OCI-LY3 (cell line): ENCODE results near the gene SEMA3G.

ENCODE experiments used
- H2AFZ ChIP-seq: fragments of 200-600, 300-600 bp; shearing (Covaris generic); 2 replicates; pipeline ENCODE4 v1.6.0; 2014; ENCODE audit warnings: antibody characterized with exemption, low read depth, low read length
- H3K27ac ChIP-seq: fragments of 200-600, 300-600 bp; sonication (generic); 2 replicates; pipeline ENCODE4 v1.5.1; 2014; ENCODE audit warnings: mild to moderate bottlenecking, low read length, moderate library complexity, mixed read lengths
- H3K27me3 ChIP-seq: fragments of 200-600, 300-600 bp; sonication (generic); 2 replicates; pipeline ENCODE4 v1.6.1; 2014; ENCODE audit warnings: low read depth, low read length, mixed read lengths
- H3K36me3 ChIP-seq: fragments of 200-600, 300-600 bp; sonication (generic); replicated peaks from 2 replicates; pipeline ENCODE3; 2014; ENCODE audit warnings: low read depth, low read length, mixed read lengths
- H3K4me1 ChIP-seq: fragments of 300-600, 200-600 bp; sonication (generic); 2 replicates; pipeline ENCODE4 v1.6.1; 2014; ENCODE audit warnings: low read length, mixed read lengths
- H3K4me2 ChIP-seq: fragments of 200-600, 300-600 bp; sonication (generic); 2 replicates; pipeline ENCODE4 v1.6.1; 2014; ENCODE audit warnings: low read length, mixed read lengths
- H3K4me3 ChIP-seq: fragments of 300-600, 200-600 bp; sonication (generic); 2 replicates; pipeline ENCODE4 v1.5.1; 2014; ENCODE audit warnings: antibody characterized with exemption, mild to moderate bottlenecking, low read length, moderate library complexity
- H3K79me2 ChIP-seq: fragments of 300-600, 200-600 bp; shearing (Covaris generic); 2 replicates; pipeline ENCODE4 v1.6.1; 2014; ENCODE audit warnings: mild to moderate bottlenecking, low read length, mixed read lengths
- H3K9ac ChIP-seq: fragments of 300-600, 200-600 bp; shearing (Covaris generic); 2 replicates; pipeline ENCODE4 v1.6.0; 2014; ENCODE audit warnings: mild to moderate bottlenecking, low read length, moderate library complexity
- H3K9me3 ChIP-seq: fragments of 200-600, 300-600 bp; shearing (Covaris generic); 2 replicates; pipeline ENCODE4 v1.6.1; 2014; ENCODE audit warnings: low read length, mixed read lengths; ENCODE audit not compliant: insufficient read depth
- H4K20me1 ChIP-seq: fragments of 200-600, 300-600 bp; sonication (generic); 2 replicates; pipeline ENCODE4 v1.6.1; 2016; ENCODE audit warnings: low read length, mixed read lengths; ENCODE audit not compliant: insufficient read depth
- CTCF ChIP-seq: fragments of 200-600, 300-600 bp; sonication (generic); IDR thresholded peaks from 2 replicates; pipeline ENCODE4 v1.5.1; 2014; ENCODE audit warnings: antibody characterized with exemption, low read length, low read depth
- EZH2phosphoT487 ChIP-seq: fragments of 200-600 bp; shearing (Covaris generic); IDR thresholded peaks from 2 replicates; pipeline ENCODE4 v1.6.1; 2018; ENCODE audit warnings: antibody characterized with exemption, mixed run types, low read depth

SEMA3G gene

GRCh38 chr3:52400275-52400793, 44.6 kb downstream of the SEMA3G start:
- Histone ChIP-seq H3K4me1 (no peaks in the 10 kb centered on the region), H3K27ac (no peak overlapping the region), H3K9ac (no peak overlapping the region), H3K4me2 (no peak overlapping the region), H2AFZ (no peak overlapping the region), H3K27me3 (no peaks in the 10 kb centered on the region), H4K20me1 (no peaks in the 10 kb centered on the region), H3K4me3 (no peak overlapping the region), H3K79me2 (no peaks in the 10 kb centered on the region), H3K36me3 (peaks cover 49% of the 10 kb centered on the region), H3K9me3 (no peaks in the 10 kb centered on the region)
- no peak for TF ChIP-seq CTCF
- TF ChIP-seq EZH2phosphoT487, result no peak

GRCh38 chr3:52399593-52399992, 45.3 kb downstream of the SEMA3G start:
- H3K9me3 ChIP-seq, result no peaks in the 10 kb centered on the region
- no peaks in the 10 kb centered on the region for H4K20me1 ChIP-seq
- no peak for TF ChIP-seq EZH2phosphoT487
- TF ChIP-seq CTCF, result no peak
- H3K4me3 ChIP-seq, result no peak overlapping the region
- H2AFZ ChIP-seq, result no peak overlapping the region
- no peaks in the 10 kb centered on the region for H3K4me1 ChIP-seq
- no peaks in the 10 kb centered on the region for H3K27me3 ChIP-seq
- H3K9ac ChIP-seq, result no peak overlapping the region
- no peak overlapping the region for H3K4me2 ChIP-seq
- H3K79me2 ChIP-seq, result no peaks in the 10 kb centered on the region
- no peak overlapping the region for H3K27ac ChIP-seq
- H3K36me3 ChIP-seq, result peaks cover 44% of the 10 kb centered on the region

GRCh38 chr3:52399131-52399530, 45.8 kb downstream of the SEMA3G start:
- no peak overlapping the region for H3K4me3 ChIP-seq
- no peaks in the 10 kb centered on the region for H3K79me2 ChIP-seq
- H2AFZ ChIP-seq, result no peak overlapping the region
- TF ChIP-seq CTCF (no peak), EZH2phosphoT487 (no peak)
- H3K9ac ChIP-seq, result no peak overlapping the region
- no peaks in the 10 kb centered on the region for H3K9me3 ChIP-seq
- H3K27ac ChIP-seq, result no peak overlapping the region
- no peaks in the 10 kb centered on the region for H3K4me1 ChIP-seq
- no peak overlapping the region for H3K4me2 ChIP-seq
- H3K36me3 ChIP-seq, result peaks cover 40% of the 10 kb centered on the region
- no peaks in the 10 kb centered on the region for H4K20me1 ChIP-seq
- no peaks in the 10 kb centered on the region for H3K27me3 ChIP-seq

GRCh38 chr3:52398670-52399081, 46.2 kb downstream of the SEMA3G start:
- TF ChIP-seq CTCF (no peak), EZH2phosphoT487 (no peak)
- Histone ChIP-seq H3K9me3 (no peaks in the 10 kb centered on the region), H3K4me2 (no peak overlapping the region), H3K79me2 (no peaks in the 10 kb centered on the region), H3K4me3 (no peak overlapping the region), H2AFZ (no peak overlapping the region), H3K4me1 (no peaks in the 10 kb centered on the region), H3K36me3 (peaks cover 36% of the 10 kb centered on the region), H3K27me3 (no peaks in the 10 kb centered on the region), H4K20me1 (no peaks in the 10 kb centered on the region), H3K27ac (no peak overlapping the region), H3K9ac (no peak overlapping the region)
